Measurements from ENCODE around the gene C1orf141.

Gene C1orf141

DNA sequence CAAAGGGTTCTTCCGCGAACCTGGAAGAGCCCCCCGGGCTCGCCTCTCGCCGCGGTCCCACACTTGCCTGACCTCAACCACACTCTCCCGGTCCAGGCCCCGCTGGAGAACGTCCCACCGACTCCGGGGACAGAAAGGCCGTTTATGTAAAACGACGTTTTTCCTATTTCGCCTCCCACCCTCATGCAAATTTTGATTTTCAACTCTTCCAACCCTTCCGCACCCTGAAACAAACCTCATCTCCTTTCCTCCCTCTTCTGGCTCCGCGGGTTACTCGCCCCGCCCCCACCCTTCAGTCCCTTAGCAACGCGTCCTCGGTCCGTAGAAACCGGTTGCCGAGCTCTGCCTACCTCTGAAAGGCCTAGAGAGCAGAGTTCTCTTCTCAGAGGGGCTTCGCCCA, at the start of gene C1orf141:
TSS of gene C1orf141 (minus strand) at position 276 of the 400 bp plus-strand sequence. CDS start 7,730 bp downstream, outside the sequence.
- peak; percentile 47 for DNase-seq (ENCODE audit: low read depth)
- H3K4me3 ChIP-seq (replicated peaks; ENCODE audit: low read depth, low read length) = peak within 1 kb of the TSS; percentile 45
- TF ChIP-seq CTCF (IDR thresholded peaks at IDR 0.05; ENCODE audit: low read length, missing control alignments) = no peak

GRCh38 chr1:67175530-67176087, 40.8 kb upstream of the C1orf141 start:
- no peak overlapping the region for H3K4me3 ChIP-seq (replicated peaks; ENCODE audit: low read depth, low read length)
- DNase-seq (ENCODE audit: low read depth) = no peak

GRCh38 chr1:67174716-67175284, 40.0 kb upstream of the C1orf141 start:
- no peak overlapping the region for H3K4me3 ChIP-seq (replicated peaks; ENCODE audit: low read depth, low read length)
- TF ChIP-seq CTCF (IDR thresholded peaks at IDR 0.05; ENCODE audit: low read length, missing control alignments) = no peak
- no peak for DNase-seq (ENCODE audit: low read depth)

More at GRCh38 chr1:67175530-67176087, 40.8 kb upstream of the C1orf141 start:
- no peak for TF ChIP-seq CTCF (IDR thresholded peaks at IDR 0.05; ENCODE audit: low read length, missing control alignments)

- no peak overlapping the region for H3K4me3 ChIP-seq (replicated peaks; ENCODE audit: low read depth, low read length)
- DNase-seq (ENCODE audit: low read depth) = no peak
- no peak for TF ChIP-seq CTCF (IDR thresholded peaks at IDR 0.05; ENCODE audit: low read length, missing control alignments)
Measured at GRCh38 chr1:67173988-67174387, 39.2 kb upstream of the C1orf141 start.

- TF ChIP-seq CTCF (IDR thresholded peaks at IDR 0.05; ENCODE audit: low read length, missing control alignments) = no peak
- H3K4me3 ChIP-seq (replicated peaks; ENCODE audit: low read depth, low read length) = no peak overlapping the region
- no peak for DNase-seq (ENCODE audit: low read depth)
Measured at GRCh38 chr1:67171978-67172377, 37.2 kb upstream of the C1orf141 start.

- TF ChIP-seq CTCF (IDR thresholded peaks at IDR 0.05; ENCODE audit: low read length, missing control alignments) = no peak
- H3K4me3 ChIP-seq (replicated peaks; ENCODE audit: low read depth, low read length) = no peak overlapping the region
- DNase-seq (ENCODE audit: low read depth) = no peak
Measured at GRCh38 chr1:67171574-67171955, 36.8 kb upstream of the C1orf141 start.
